ENCODE results near the gene TRIM8. TPM values are rescaled to one million over a fixed set of nuclear protein-coding genes. Genes with fewer than 3 reads are reported as not detected.
A peak's percentile ranks its signal among the peaks of the same experiment; 100 is the strongest.

TRIM8 gene
- total RNA-seq (100 to 1,000 TPM in 2 of 7 donors, 10 to 100 TPM in 5; 48.5 to 120 (median 91.7) TPM), polyA plus RNA-seq (10 to 100 TPM; 74.7 to 84.3 TPM)
- long read RNA-seq, donor 1, full-length matches to known transcripts: 11 of 36 reads
- long read RNA-seq, donor 1, partial matches to known transcripts: 1 of 36 reads
- long read RNA-seq, donor 1, other reads (novel, unspliced or antisense): 24 of 36 reads
- long read RNA-seq, donor 2, full-length matches to known transcripts: 17 of 17 reads
- long read RNA-seq, donor 2, partial matches to known transcripts: 0 of 17 reads
- long read RNA-seq, donor 2, other reads (novel, unspliced or antisense): 0 of 17 reads
- long read RNA-seq, donor 3, full-length matches to known transcripts: 249 of 308 reads
- long read RNA-seq, donor 3, partial matches to known transcripts: 2 of 308 reads
- long read RNA-seq, donor 3, other reads (novel, unspliced or antisense): 57 of 308 reads

- Histone ChIP-seq H3K27ac (peak within 1 kb of the TSS; percentile 91 to 98), H3K4me1 (ENCODE audit: insufficient read depth) (peaks cover 17% of the 10 kb centered on the region), H3K9me3 (no peaks in the 10 kb centered on the region), H3K4me3 (peak within 1 kb of the TSS; percentile 69), H3K27me3 (no peaks in the 10 kb centered on the region), H3K36me3 (no peaks in the 10 kb centered on the region)
- intact Hi-C loops (cut with DNase I): loop anchor here in 2 of 4 donors (2.0 to 10.0 kb wide), 2 partner anchors 71 kb away; partner anchors contain the start of genes ARL3 (in 2 of the 2) and SFXN2 (in 2 of the 2)
- no peak for TF ChIP-seq POLR2A (IDR thresholded peaks at IDR 0.05)
- TF ChIP-seq CTCF (IDR thresholded peaks at IDR 0.05): no peak
- no peak for TF ChIP-seq EP300 (IDR thresholded peaks at IDR 0.05)
- WGBS, 3 donors: 0 to 3% (median 2%) methylated on average over 18 to 79 of the region's 80 CpGs
- peak; percentile 49 to 72 (median 64) for DNase-seq
Measured at GRCh38 chr10:102644066-102644645, at the start of gene TRIM8. Gene TRIM8, plus strand, starts transcription at chr10:102644479. Its CDS starts 139 bp downstream, at chr10:102644618.

DNA sequence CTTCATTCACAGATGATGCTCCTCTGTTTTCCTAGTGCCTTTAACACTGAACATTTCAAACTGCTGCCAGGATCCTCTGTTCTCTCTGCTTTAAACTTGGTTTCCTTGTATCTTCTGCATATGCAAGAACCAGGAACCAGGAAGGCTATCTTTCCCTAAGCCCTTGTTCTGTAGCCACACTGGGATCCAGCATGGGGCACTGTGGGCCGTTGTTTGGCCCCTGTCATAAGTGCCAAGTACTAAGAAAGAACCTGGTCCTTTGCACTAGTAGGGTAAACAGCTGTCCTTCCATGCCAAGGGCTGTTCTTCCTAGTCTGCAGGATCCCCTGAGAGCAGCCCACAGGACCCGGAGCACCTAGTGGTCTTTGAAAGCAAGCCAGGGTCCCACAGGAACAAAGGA lies 49.0 kb upstream of the TRIM8 start:
- Histone ChIP-seq H3K4me3 (no peak overlapping the region), H3K27me3 (no peaks in the 10 kb centered on the region), H3K4me1 (ENCODE audit: insufficient read depth) (no peaks in the 10 kb centered on the region), H3K27ac (no peak overlapping the region), H3K9me3 (no peaks in the 10 kb centered on the region), H3K36me3 (no peaks in the 10 kb centered on the region)
- WGBS, 3 donors: 72 to 89% (median 80%) methylated on average over 2 of the region's 2 CpGs
- intact Hi-C loops (cut with DNase I): no loop called here
- no peak for TF ChIP-seq EP300 (IDR thresholded peaks at IDR 0.05)
- no peak for TF ChIP-seq CTCF (IDR thresholded peaks at IDR 0.05)
- TF ChIP-seq POLR2A (IDR thresholded peaks at IDR 0.05): no peak
- no peak for DNase-seq

DNA sequence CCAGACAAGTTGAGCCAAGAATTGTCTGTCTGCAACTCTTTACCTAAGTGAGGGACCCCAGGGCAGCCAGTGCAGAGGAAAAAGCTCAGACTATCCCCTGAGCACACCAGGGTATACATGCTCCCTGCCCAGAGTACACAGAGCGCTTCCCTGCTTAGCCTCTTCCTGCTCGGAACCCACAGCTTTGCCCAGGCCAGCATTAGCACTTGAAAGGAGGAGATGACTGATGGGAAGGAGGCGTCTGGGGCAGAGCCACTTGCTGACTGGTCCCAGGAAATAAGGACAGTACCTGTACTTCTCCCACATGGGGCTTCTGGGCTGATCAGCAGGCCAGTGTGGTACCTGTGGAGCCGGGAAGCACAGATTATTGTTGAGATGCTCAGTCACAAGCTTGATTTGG lies 48.4 kb upstream of the TRIM8 start:
- Histone ChIP-seq H3K4me3 (no peak overlapping the region), H3K27me3 (no peaks in the 10 kb centered on the region), H3K4me1 (ENCODE audit: insufficient read depth) (no peaks in the 10 kb centered on the region), H3K9me3 (no peaks in the 10 kb centered on the region), H3K27ac (no peak overlapping the region), H3K36me3 (no peaks in the 10 kb centered on the region)
- TF ChIP-seq EP300 (IDR thresholded peaks at IDR 0.05) (no peak), POLR2A (IDR thresholded peaks at IDR 0.05) (no peak), CTCF (IDR thresholded peaks at IDR 0.05) (no peak)
- WGBS, 3 donors: 89 to 96% (median 92%) methylated on average over 4 of the region's 4 CpGs
- no peak for DNase-seq
- intact Hi-C loops (cut with DNase I): no loop called here

GRCh38 chr10:102596506-102596971 lies 47.7 kb upstream of the TRIM8 start:
- H3K27me3 ChIP-seq: no peaks in the 10 kb centered on the region
- TF ChIP-seq POLR2A (IDR thresholded peaks at IDR 0.05): no peak
- TF ChIP-seq EP300 (IDR thresholded peaks at IDR 0.05): no peak
- TF ChIP-seq CTCF (IDR thresholded peaks at IDR 0.05): peak in 2 of 3 donors; percentile 39 to 54
- H3K4me1 ChIP-seq (ENCODE audit: insufficient read depth): no peaks in the 10 kb centered on the region
- WGBS, 3 donors: 54 to 68% (median 66%) methylated on average over 3 of the region's 3 CpGs
- DNase-seq: peak in 2 of 5 donors; percentile 28 to 56
- H3K4me3 ChIP-seq: no peak overlapping the region
- H3K9me3 ChIP-seq: no peaks in the 10 kb centered on the region
- H3K36me3 ChIP-seq: no peaks in the 10 kb centered on the region
- H3K27ac ChIP-seq: no peak overlapping the region
- intact Hi-C loops (cut with DNase I): no loop called here

Data from ovary (tissue), 10 donors.